GM18858 (cell line): Measurements from ENCODE around the gene ATP8A2.

Experiments used
- ATAC-seq: cut with Tn5 transposase; IDR thresholded peaks from one replicate; pipeline ENCODE4 v1.9.1; 2021; ENCODE audit not compliant: unreplicated experiment

The ATP8A2 gene

DNA sequence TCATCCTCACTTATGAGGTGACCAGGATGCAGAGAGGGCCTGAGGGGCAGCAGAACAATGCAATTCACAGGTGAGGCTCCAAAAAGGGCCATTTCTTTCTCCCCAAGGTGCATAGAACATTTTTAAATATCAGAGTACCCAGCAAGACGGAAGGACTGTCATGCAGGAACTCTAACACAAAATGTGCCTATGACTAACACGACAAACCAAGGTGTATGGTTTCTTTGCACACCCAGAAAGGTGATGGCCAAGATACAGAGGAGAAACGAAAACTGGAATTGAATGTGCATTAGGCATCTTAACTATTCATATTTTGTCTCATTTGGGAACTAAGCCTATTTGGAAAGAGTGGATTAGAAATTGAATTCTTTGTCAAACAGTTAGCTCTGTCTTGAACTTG, 650.2 kb downstream of the ATP8A2 start:
- no peak for ATAC-seq

DNA sequence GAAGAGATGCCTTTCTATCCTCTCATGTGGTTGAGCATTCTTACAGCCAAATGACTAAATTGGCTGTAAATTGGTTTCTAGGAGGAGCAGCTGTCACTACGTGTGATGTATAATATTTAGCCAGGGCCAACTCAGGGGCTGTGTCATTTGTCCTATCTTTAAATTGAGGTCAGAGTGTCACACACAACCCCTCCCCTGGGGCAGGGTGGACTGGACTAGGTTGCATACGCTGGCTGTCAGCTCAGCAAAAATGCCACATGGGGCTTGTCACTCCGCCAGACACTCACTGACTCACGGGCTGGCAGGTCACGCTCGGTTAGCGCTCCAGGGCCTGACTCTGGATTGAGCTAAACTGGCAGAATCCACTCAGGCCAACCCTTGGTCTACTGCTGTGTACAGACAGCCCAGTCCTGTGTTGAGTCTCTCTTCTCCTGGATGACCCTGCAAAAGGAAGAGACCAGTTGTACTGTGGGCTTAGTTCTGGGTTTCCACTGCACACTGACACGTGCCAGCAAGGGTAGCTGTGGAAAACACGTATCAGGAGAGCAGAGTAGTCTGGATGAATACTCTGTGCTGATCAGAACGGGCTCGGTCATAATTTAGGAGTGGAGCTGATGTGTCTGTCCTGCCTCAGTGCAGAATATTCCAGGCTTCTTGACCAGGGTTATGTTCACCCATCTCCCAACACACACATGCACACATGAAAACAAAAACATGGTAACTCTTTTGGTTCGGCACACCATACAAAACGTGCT, 650.9 kb downstream of the ATP8A2 start:
- ATAC-seq = no peak

DNA sequence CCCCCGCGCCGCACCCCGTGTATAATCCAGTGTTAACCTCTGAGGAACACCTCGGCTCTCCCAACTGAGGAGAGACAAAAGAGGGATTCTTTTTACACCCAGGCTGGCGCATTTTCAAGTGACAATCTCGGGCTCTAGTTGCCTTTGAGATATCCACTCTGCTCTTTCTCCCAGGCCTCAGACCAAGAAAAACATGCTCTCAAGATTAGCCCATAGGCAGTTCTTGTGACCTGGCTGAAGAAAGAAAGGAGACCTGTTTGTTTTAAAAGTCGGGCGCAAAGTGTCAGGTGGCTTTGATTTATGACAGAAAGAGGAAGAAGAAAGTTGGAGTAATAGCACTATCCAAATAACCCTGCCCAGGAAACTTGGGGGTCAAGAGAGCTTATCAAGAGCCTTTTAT, 652.8 kb downstream of the ATP8A2 start:
- no peak for ATAC-seq

DNA sequence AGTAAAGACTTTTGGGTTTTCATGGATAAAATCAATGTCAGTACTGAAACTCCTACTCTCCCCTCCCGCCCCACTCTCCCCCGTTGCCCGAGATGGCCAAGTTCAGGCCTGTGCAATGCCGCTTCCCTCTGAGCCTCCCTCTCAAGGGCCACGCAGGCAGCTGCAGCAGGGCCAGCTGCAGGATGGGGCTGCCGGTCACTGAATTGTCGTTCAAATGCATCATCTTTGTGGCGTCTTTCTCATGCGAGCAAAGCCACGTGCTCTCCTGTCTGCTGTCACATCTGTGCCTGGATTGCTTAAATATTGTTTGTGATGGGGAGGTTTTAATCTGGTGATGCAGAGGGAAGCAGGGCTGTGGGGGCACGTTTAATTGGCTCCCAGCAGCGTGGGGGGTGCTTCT, 653.4 kb downstream of the ATP8A2 start:
- ATAC-seq = no peak

DNA sequence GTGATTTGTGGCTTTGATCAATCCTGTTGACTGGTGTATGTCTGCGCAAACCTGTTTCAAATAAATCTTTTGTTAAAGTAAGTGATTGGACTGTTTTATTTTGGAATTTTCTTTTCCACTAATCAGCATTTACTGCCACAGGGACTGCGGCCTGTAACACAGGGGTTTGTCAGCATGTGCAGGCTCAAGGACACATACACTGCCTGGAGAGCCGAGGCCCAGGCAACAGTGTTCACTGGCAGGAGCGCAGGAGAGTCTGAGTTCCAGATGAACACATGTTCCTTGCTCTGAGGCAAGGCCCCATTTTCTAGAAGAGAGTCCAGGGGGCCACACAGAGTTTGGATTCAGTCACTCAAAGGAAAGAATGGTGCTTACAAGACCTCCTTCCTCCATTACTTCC, 654.0 kb downstream of the ATP8A2 start:
- no peak for ATAC-seq

DNA sequence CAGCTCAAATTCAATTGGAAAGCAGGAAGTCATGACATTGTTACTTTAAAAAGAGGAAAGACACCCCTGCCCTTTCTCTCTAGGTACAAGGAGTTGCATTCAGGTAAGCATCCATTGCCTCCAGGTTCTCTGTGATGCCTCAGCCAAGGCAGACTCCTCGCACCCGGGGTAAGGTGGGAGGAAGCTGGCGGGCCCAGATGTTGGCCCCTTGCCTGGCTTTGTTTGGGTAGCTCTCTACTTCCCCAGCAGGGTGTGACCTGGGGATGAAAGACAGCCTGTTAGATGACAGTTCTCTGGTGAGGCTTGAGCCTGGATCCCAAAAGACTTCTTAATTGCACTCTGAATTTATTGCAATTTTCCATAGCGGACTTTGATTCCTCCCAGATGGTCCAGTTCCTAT, 654.4 kb downstream of the ATP8A2 start:
- ATAC-seq = no peak

DNA sequence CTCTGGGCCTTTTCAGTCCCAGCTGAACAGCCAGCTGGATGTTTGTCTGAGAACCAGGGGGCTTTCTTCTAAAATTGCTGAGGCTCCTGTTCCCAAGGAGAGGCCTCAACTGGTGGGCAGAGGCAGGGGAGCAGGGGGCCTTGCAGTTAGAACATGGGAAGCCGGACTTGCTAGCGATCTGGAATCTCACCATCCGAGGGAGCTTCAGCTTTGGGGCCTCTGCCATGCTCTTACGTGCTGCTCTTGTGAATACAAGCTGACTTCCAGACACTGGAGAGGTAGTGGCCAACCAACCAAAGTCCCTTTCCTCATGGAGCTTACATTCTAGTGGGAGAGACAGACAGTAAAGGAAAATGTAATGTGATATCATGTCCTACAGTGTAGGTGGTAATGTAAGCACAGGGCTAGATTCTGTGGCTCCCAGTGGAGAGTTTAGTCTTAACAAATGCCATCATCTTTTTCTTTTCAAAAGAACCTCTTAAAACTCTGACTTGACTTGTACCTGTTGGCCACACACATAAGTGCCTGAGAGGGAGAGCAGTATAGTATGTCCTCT, 657.9 kb downstream of the ATP8A2 start:
- no peak for ATAC-seq

DNA sequence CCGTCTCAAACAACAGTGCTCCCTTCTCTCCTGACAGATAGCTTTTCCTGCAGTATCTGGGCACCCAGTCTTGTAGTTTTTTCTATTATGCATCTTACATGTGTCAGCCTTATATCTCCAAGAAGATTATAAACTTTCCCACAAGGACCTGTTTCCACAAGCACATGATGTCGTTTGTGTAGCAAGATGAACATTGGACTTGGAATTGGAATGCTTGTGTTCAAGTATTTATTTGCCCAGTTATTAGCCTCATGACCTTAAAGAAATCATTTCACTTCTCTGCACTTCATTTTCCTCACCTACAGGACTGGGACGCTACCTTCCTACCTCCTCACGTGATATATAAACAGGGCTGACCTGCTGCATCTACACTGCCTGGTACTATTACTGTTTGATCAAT, 658.6 kb downstream of the ATP8A2 start:
- no peak for ATAC-seq

DNA sequence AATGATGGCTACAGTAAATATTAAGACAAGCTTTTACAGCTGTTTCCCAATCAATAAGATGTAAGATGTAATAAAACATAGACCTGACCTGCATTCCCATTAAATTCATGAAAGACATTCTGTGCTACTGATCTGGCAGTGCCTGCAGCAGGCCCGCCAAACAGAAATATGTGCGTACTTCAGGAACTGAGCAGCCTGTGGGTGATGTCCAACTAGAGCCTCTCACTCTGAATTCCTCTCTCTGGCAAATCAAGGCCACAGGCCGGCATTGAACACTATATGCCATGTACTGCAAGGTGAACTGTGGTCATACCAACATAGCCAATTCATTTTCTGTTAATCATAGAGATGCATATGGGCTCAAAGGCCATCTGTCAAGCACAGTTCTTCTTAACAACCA, 662.2 kb downstream of the ATP8A2 start:
- ATAC-seq = no peak

DNA sequence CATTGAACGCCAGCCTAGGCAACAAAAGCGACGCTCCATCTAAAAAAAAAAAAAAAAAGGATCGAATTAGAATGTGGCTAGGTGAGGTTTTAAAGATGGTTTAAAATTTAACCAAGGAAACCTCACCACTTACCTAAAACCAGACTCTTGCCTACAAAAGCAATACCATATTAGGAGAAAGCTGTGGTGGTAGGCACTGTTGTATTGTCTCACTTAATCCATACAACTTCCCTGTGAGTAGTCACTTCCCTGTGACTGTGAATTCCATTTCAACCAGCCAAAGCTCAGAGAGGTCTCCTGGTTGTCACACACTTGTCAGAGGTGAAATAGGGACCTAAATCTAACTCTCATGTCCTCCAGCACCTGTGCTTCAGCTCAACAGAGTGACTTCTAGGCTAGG, 664.6 kb downstream of the ATP8A2 start:
- no peak for ATAC-seq

DNA sequence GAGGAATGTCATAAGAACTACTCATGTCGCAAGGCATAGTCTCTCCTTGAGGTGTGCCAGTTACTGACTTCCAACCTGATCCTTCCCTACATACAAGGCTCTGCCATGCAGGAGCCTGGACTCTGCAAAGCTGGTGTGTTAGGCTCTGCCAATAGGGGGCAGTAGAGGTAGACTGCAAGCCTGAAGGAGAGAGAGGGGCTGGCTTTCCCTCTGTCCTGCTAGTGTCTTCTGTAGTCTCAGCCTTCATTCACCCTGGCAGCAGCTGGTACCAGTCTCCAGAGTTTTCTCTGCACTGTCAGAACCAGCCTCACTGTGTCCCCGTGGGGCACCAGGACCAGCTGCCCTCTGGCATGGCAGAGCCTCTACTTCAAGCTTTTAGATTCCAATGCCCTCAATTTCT, 665.5 kb downstream of the ATP8A2 start:
- no peak for ATAC-seq

DNA sequence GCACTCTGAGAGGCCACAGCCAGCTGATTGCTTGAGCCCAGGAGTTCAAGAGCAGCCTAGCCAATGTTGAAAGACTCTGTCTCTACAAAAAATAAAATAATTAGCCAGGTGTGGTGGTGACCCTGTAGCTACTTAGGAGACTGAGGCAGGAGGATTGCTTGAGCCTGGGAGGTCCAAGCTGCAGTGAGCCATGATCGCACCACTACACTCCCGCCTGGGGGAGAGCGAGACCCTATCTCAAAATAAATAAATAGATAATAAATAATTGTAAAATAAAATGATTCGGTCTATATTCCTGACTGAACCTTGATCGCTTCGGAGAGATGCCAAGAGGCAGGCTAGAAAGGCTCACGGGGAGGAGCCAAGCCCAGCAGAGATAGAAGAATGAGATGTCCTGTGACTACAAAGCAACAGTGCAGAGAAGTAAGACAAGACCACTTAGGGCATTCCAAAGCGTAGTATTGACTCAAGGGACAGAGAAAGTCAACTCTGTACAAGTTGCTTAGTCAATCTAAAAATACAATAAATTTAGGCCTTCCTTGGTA, 667.2 kb downstream of the ATP8A2 start:
- ATAC-seq = no peak

DNA sequence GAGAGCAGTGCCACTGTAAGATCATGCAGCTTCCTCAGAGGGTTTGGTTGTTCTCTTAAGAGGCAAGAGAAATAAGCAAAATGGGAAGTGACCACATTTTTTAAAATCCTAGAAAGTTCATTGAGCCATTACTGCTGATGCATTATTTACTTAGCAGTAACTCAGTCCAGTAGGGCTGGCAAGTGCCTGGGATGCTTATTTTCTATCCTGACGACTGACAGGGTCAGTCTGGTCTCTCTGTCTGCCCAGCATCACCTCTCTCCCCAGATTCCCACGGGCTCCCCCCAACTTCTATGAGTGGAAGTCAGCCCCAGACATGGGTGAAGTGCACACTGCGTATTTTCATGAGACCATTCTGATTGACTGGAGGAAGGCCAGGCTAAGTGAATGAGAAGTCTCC, 669.7 kb downstream of the ATP8A2 start:
- ATAC-seq = no peak

DNA sequence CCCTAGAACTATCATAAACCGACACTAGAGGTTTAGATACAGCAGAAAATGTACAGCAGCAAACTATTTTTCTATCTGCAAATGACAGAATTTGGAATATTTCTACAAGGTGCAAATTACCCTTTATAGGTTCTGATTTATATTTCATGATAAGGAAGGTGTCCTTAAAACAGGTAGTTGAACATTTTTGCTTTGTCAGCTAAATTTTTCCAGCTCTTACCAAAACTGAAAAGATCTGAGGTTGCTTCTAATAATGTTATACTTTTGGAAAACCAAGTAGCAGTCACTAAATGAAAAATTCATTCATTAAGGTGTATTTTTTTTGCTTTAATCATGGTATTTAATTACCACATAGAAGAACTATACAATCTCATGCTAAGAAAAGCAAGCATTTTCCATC, 671.0 kb downstream of the ATP8A2 start:
- ATAC-seq = no peak

DNA sequence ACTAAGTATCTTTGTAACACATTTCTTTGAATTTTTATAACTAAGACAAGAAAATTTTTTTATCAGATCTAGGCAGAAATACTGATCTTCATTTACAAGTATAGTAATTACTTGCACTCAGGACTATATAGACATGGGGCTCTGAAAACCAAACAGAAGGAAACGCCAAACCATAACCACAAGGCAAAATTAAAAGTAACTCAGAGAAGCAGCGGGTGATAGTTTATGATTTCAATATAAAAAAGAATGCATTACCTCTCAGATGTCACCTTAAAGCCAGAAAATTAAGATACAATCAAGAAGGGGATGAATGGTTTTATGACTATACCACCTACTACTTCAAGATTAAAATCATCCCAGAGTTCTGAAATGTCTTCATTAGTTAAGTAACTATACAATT, 673.4 kb downstream of the ATP8A2 start:
- ATAC-seq = no peak

DNA sequence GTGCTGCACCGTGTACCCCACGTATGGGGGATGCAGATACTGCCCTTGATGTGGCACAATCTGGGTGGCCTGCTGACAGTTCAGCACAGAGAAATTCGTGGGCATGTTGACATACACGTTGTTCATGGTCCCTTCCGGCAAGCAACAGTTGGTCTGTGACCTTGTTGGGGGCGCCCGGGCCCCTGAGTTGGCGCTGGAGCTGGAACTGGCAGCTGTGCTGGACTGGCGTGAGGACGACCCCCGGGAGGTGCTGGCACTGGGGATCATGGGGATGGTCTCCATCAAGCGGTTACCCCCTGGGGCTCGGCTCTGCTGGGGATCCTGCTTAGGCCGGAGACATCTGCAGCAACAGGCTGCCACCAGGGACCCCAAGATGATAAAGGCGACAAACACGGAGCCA, 674.9 kb downstream of the ATP8A2 start:
- no peak for ATAC-seq

DNA sequence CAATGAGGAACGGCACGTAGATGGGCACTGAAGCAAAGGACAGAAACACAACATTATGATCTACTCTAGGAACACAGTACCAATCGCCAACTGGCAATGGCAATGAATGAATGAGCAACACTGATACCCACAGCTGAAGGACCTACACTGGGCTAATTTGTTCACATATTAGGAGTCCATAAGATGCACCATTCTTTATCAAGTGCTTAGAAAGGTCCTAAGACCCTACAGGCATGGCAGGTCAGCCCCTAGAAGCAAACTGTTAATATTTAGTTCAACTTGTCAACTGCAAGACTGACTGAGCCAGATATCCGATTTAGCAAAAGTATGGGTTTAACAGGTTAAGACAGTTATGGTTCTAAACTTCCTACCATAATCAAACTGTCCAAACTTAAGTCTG, 675.3 kb downstream of the ATP8A2 start:
- ATAC-seq = no peak

DNA sequence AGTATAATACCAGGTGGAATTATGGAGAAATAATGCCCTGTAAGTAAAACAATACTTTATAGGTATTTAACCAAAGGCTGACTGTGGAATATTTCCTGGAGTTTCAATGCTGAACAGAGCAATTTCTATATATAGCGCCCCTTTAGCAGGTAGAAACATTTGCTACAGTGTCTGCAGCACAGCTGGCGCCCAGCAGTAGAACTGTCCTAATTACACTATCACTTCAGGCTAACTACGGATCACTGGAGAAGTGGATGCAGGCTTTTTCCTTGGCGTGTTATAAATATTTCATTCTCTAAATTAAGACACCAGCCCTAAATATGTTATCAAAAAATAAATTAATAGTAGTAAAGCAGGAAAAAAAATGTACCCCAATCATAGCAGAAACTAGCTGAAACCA, 677.0 kb downstream of the ATP8A2 start:
- no peak for ATAC-seq

DNA sequence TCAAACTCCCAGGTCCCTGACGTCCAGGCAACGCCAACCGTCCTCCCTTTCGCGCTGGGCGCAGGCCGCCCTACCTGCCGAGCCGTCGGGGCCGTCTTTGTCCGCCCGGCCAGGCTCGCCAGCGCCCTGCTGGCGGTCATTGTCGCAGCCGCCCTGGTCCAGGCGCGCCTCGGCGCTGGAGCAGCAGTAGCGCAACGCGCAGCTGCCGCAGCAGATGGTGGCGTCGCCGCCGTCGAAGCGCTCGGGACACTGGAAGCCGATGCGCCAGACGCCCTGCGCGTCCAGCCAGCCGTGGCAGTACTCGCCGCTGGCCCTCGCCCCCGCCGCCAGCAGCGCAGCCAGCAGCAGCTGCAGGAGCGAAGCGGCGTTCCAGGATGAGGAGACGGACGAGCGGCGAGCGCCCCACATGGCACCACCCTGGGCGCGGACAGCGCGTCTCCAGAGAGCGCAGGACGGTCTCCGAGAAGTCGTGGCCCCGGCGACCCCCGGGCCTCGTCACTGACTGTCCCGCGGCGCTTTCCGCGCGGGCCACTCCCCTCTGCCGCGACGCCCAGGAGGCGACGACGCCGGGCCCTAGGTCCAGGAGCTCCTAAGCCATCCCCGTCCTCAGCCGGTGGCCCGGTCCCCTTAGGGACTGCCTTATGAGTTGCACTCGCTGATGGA, 678.9 kb downstream of the ATP8A2 start:
- no peak for ATAC-seq

DNA sequence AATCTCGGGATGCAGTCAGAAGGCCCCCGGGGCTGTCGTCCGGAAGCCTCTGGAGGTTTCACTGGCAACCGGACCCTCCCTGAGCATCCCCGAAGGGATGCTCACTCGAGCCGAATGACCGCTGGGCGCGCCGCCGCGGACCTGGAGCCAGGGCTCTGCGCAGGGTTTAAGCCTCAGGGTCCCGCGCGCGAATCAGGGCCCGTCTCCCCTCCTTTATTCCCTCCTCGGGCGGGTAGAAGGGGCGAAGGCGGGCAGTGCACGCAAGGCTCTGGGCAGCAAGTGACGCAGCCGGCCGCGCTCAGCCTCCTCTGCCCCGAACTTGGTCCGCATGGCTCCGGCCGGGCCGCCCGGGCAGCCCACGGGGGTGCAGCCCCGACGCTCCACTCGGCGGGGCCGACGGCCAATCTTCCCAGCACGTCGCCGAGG, 679.5 kb downstream of the ATP8A2 start:
- no peak for ATAC-seq

DNA sequence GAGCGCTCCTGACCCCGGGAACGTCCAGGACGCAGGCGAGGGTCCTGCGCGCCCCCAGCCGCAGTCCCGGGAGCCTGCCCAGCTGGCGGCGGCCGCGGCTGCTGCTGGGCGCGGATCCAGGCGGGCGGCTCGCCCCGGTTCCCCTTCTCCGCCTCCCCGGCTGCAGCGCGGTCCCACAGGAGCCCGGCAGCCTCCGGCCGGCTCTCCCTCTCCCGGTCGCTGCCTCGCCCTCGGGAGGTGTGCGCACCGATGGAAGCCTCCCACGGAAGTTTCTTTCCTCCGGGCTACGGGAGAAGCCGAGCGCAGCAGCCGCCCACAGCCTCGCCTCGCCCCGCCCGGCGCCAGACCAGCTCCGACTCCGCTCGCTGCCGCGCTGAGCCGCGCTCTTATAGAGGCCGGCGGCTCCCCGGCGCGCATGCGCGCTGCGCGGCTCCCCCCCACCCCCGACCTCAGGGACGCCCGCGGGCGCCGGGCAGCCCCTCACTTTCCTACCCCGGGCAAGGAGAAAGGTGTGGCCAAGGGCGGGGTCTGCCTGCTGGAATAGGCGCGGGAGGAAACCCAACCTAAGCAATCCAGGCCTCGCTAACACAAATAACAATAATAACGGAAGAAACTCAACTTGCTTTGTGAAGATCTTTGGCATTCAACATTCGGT, 680.0 kb downstream of the ATP8A2 start, which contains the start of gene SHISA2:
TSS of gene SHISA2 (minus strand) at position 360 of the 655 bp plus-strand sequence. CDS start 1,041 bp downstream, outside the sequence.
- ATAC-seq = no peak

DNA sequence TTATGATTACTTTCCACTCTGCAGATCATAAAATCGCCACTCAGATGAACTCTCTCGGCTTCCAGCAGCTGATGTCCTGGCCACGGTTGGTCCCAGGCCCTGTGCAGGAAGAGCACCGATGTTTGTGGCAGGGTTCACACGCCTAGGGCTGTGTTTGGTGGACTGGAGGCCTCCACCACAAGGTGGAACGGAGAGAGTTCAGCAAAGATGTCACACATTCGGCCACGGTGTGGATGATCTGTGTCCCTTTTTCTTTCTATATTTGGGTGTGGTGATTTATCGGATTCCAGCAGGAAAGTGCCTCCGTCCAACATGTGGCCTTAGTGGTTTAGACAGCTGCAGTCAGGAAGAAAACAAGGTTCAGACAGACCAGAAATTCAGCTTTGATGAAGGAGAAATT, 680.6 kb downstream of the ATP8A2 start:
- ATAC-seq = no peak
